ENCODE data around the gene SPDYE1. TPM values are rescaled to one million over a fixed set of nuclear protein-coding genes. Genes with fewer than 3 reads are reported as not detected.
"Not testable (repeated sequence)": the region's sequence is repeated elsewhere in the genome, so short reads cannot be mapped to it uniquely, and the experiment has no call there.

Gene SPDYE1, protein sequence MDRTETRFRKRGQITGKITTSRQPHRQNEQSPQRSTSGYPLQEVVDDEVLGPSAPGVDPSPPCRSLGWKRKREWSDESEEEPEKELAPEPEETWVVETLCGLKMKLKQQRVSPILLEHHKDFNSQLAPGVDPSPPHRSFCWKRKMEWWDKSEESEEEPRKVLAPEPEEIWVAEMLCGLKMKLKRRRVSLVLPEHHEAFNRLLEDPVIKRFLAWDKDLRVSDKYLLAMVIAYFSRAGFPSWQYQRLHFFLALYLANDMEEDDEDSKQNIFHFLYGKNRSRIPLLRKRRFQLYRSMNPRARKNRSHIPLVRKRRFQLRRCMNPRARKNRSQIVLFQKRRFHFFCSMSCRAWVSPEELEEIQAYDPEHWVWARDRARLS
- total RNA-seq: not detected

GRCh38 chr7:43997532-43997931 lies at the start of gene SPDYE1:
TSS of gene SPDYE1 (plus strand) at chr7:43997897. CDS start at chr7:43999950, 2,053 bp downstream.
- CTCF ChIA-PET, POLR2A ChIA-PET: not testable (repeated sequence)

- CTCF ChIA-PET: no interaction called here
- POLR2A ChIA-PET: no interaction called here
These were observed 45.7 kb upstream of the SPDYE1 start for GRCh38 chr7:43952028-43952427.

GRCh38 chr7:43953071-43953470 lies 44.6 kb upstream of the SPDYE1 start:
- CTCF ChIA-PET: no interaction called here

DNA sequence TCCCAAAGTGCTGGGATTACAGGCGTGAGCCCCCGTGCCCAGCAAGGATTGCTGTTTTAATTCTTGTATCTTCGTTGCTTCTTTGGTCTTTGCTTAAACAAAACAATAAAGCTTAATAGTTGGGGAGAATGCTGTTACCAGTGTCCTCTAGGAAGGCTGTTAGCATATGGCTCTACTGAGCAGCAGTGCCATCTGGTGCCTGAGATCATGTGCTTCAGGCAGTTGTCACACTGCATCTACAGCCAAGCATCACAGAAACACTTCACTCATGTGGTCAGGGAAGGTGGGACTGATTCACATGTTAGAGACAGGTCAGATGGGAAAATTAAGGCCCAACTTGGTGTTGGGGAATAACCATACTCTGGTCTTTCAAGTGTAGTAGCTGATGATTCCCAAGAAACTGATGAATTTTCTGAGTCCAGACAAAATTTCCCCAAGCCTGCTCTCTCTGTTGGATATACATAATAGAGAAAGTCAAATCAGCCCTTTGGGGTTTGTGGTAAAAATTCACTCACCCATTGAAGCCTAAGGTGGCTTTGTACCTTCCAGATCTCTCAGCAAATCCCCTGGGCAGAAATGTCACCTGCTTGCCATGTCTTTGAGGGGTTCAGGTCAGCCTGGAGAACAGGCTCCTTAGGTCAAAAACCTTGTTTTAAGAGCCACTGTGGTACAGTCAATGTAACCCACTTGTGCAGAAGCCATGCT lies 43.0 kb upstream of the SPDYE1 start:
- CTCF ChIA-PET: interaction anchor here (0.6 kb wide), 1 partner anchor 40 kb away, joined by 3 read pairs; no protein-coding TSS in a partner anchor
- POLR2A ChIA-PET: no interaction called here

More at GRCh38 chr7:43953071-43953470, 44.6 kb upstream of the SPDYE1 start:
- POLR2A ChIA-PET: no interaction called here

DNA sequence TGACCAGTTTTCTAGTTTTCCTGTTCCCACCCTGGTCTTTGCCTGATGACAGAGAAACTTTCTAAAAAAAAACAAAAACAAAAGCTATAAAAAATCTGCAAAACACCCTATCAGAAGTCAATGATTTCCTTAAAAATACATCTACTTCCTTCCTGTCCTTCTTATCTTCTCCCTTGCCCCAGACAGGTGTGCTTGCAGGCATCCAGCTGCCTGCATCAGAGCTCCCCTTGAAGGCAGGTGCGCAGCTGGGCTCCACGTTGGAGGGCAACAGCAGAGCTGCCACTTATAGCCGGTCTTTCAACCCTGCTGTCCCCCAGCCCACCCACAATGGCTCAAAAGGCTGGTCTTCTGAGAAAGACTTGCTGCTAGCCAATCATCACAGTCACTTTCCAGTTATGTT lies 41.7 kb upstream of the SPDYE1 start:
- POLR2A ChIA-PET: no interaction called here
- CTCF ChIA-PET: no interaction called here

DNA sequence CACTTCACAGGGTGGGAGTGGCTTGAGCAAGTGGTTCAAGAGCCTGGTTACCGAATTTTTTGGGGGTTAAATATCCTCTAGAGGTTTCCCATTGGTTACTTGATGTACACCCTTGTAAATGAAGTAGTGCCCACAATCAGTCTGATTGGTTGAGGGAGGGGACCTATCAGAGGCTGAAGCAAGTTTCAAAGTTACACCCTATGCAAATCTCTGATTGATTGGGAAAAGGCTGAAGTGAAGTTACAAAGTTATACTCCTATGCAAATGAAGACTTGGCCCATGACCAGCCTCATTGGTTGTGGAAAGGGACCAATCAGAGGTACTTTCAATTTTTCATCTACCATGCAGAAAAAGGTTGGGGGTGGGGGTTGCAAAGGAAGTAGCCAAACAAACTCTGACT lies 36.8 kb upstream of the SPDYE1 start:
- ChIA-PET CTCF (no interaction called here), POLR2A (no interaction called here)

- CTCF ChIA-PET, POLR2A ChIA-PET: not testable (repeated sequence)
These were observed 31.3 kb upstream of the SPDYE1 start for GRCh38 chr7:43966392-43966791.

- CTCF ChIA-PET: not testable (repeated sequence)
These were observed 29.3 kb upstream of the SPDYE1 start for GRCh38 chr7:43968172-43969040.

GRCh38 chr7:43969586-43969985 lies 28.1 kb upstream of the SPDYE1 start:
- CTCF ChIA-PET, POLR2A ChIA-PET: not testable (repeated sequence)

More at GRCh38 chr7:43968172-43969040, 29.3 kb upstream of the SPDYE1 start:
- POLR2A ChIA-PET: not testable (repeated sequence)

- CTCF ChIA-PET, POLR2A ChIA-PET: not testable (repeated sequence)
These were observed 27.0 kb upstream of the SPDYE1 start for GRCh38 chr7:43970698-43971097.

DNA sequence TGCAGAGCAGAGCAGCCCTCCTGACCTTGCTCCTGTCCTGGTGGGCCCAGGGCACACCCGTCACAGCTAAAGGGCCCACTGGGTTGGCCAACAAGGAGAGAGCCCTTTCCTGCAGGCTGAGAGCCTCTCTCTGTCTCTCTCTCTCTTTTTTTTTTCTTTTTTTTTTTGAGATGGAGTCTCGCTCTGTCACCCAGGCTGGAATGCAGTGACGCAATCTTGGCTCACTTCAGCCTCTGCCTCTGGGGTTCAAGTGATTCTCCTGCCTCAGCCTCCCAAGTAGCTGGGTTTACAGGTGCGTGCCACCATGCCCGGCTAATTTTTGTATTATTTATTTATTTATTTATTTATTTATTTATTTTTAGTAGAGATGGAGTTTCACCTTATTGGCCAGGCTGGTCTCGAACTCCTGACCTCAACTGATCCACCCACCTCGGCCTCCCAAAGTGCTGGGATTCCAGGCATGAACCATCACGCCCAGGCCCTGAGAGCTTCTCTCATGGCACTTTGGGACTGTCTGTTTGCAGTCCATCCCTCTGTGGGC lies 23.6 kb upstream of the SPDYE1 start:
- CTCF ChIA-PET, POLR2A ChIA-PET: not testable (repeated sequence)

DNA sequence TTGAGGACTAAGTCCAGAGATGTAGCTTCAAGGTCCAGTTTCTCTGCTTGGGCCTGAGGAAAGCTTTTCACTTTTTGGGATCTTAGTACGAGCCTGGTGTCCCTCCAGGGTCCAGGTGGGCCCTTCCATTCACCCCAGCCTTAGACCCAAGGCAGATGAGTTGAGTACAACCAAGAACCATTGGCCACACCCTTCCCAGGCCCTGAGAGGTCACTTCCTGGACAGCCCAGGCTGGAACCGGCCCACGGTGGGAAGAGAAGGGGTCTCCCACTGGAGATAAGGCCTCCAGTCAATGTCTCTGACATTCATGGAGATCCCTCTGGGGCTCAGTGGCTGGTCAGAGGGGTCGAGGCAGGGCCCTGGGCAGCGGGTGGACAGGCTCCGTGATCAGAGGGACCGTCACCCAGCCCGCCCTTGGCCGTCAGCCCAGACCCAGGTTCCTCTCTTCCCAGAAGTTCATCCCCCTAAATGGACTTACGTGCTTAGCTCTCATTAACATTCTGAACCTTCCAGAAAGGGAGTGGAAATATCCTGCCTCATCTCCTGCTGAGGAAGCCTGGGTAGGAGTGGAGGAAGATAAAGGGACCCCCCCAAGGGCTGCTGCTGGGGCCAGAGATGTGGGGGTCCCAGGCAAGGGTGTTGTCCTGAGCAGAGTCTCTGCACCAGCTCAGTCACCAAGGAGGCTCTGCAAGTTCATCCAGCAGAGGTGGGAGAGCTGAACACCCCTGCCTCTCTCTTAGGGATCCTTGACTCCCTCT lies 22.8 kb upstream of the SPDYE1 start:
- POLR2A ChIA-PET, CTCF ChIA-PET: not testable (repeated sequence)

- POLR2A ChIA-PET: no interaction called here
- CTCF ChIA-PET: no interaction called here
These were observed 20.2 kb upstream of the SPDYE1 start for GRCh38 chr7:43977525-43977924.

- CTCF ChIA-PET, POLR2A ChIA-PET: not testable (repeated sequence)
These were observed 19.6 kb upstream of the SPDYE1 start for GRCh38 chr7:43978102-43978501.

DNA sequence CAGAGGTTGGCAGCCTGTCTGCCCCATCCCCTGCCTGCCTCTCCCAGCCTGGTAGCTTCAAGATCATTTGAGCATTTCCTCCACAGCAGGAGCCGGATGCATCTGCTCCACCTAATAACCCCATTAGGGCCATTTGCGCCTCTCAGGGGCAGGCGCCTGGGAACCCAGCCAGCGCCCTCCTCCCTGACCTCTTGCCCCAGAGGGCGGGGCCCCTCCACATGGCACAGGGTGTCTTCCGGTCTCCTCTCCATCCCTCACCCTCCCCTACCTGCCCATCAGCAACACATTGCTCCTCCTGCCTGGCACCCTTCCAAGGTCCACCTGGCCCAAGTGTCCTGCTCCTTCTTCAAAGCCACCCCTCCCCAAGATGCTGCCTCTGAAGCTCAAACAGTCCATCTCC lies 14.8 kb upstream of the SPDYE1 start:
- CTCF ChIA-PET: not testable (repeated sequence)

GRCh38 chr7:43983736-43984135 lies 14.0 kb upstream of the SPDYE1 start:
- POLR2A ChIA-PET, CTCF ChIA-PET: not testable (repeated sequence)

More for the DNA sequence above, 14.8 kb upstream of the SPDYE1 start:
- POLR2A ChIA-PET: not testable (repeated sequence)

DNA sequence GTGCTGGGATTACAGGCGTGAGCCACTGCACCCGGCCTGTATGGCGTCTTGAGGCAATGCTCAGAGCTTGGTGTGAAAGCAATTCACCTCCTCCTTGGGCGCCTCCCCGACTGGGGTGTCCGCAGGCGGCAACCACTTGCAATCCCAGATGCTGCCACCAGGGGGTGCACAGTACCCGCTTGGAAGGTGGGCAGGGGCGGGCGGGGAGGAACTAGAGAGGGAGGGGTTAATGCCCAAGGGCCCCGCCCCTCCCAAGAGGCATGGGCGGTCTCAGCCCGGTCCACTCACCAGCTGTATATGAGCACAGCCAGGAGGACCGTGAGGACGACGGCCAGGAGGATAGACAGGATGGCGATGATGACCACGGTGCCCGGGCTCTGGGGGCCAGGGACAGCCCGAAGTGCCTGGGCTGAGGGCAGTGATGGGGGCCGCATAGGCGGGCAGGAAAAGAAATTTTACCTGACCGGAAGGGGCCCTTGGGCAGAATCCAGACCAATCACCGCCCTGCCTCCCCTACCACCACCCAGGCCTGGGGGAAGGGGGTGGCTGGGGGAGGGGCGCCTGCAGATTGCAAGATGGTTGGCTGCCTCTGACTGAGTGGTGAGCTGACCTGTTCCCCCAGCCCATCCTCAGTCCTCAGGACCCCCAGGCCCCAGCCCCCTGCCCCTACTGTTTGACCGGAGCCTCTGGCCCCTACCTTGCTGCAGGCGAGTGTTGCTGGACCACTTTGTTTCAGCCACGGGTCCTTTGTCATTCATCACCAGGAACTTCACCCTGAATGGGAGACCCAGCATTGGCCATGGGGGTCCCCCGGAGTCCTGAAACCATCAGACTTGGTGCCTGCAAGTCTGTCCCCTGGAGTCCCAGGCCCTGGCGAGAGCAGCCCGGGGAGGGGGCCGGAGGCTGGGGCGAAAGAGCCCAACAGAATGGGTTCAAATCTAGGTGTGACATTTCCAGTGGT lies 11.5 kb upstream of the SPDYE1 start:
- POLR2A ChIA-PET, CTCF ChIA-PET: not testable (repeated sequence)

GRCh38 chr7:43987476-43987875 lies 10.2 kb upstream of the SPDYE1 start:
- POLR2A ChIA-PET, CTCF ChIA-PET: not testable (repeated sequence)
